ENCODE measurements around the gene CHRND.

The CHRND gene

GRCh38 chr2:232577841-232578240, 51.9 kb downstream of the CHRND start:
- DNase-seq, result no peak

- no peak for DNase-seq
Observed at GRCh38 chr2:232578626-232579025, 52.7 kb downstream of the CHRND start.

DNA sequence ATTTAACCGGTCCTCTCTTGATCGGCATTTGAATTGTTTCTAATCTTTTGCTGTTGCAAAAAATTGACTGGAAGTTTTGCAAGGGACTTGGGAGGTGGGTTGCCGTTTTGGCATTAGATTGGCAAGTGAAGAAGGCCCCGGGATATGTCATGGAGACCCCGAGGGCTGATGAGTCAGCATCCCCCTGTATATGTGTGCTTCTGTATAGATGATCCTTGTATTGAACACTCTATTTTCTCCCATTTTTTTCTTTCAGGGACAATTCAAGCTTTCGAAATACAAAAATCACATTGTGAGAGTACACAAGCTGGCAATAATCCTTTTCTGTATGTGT, 54.7 kb downstream of the CHRND start:
- DNase-seq, result no peak

DNA sequence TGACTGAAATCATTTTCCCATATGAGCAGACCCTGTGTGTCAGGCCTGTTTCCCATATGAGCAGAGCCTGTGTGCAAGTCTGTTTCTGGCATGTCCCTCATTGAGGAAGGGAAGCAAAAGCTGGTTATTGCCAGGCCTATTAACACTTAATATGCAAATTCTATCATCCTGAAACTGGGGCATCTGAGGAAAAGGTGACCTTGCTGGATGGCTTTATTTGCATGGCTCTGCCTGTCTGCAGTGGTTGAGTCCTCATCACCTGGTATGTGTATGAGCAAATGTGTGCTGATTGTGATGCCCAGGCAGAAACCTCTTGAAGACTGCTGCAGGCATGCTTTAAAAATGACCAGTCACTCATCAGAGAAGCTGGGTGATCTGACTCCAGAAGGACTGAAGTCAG, 55.8 kb downstream of the CHRND start:
- DNase-seq, result no peak

DNA sequence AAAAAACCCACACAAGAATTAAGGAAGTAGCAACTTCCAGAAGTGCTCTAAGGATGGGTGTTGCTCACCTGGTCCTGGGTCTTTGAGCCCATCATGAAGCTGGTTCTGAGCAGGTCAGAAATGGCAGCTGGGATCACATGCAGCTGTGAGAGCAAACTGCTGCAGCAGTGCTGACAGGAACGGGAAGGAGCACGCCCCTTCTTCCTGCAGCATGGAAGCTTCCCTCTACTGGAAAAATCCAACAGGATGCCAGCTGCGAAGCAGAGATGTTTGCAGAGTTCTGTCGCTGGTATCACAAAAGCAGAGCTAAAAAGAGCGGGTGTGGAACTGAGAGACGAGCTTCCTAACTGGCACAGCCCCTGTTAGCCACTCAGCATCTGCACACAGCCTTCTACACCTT, 58.3 kb downstream of the CHRND start:
- DNase-seq, result no peak

All from activated T-cell treated with anti-CD3 and anti-CD28 coated beads for 4 hours (primary cell).